ENCODE results near the gene TMEM181.
"Not testable (repeated sequence)": the region's sequence is repeated elsewhere in the genome, so short reads cannot be mapped to it uniquely, and the experiment has no call there.

Gene TMEM181

GRCh38 chr6:158667360-158667981, 107.6 kb downstream of the TMEM181 start:
- H3K27ac ChIP-seq (replicated peaks): peak overlapping the region; percentile 45
- peak in 1 of 2 experiments; percentile 25 for DNase-seq (ENCODE audit: low read depth in 1 of 2, low spot score in 1 of 2)
- H3K4me3 ChIP-seq (replicated peaks; ENCODE audit: insufficient read depth, low read length): no peak overlapping the region
- peaks cover 45% of the 10 kb centered on the region for H3K27me3 ChIP-seq (ENCODE audit: insufficient read depth, poor library complexity, severe bottlenecking)
- TF ChIP-seq SPI1 (IDR thresholded peaks at IDR 0.05; ENCODE audit: borderline replicate concordance, low read depth): peak; percentile 78
- TF ChIP-seq POLR2AphosphoS5 (IDR thresholded peaks at IDR 0.05; ENCODE audit: low read depth): no peak
- TF ChIP-seq REST (IDR thresholded peaks at IDR 0.05; ENCODE audit: insufficient replicate concordance, low read depth): no peak
- TF ChIP-seq CTCF (IDR thresholded peaks at IDR 0.05; ENCODE audit: insufficient read depth, low read length): no peak
- TF ChIP-seq GABPA (IDR thresholded peaks at IDR 0.05; ENCODE audit: low read depth): no peak; the same call in 1 of the 2 replicates

GRCh38 chr6:158668707-158669103, 108.8 kb downstream of the TMEM181 start:
- Histone ChIP-seq H3K27me3 (ENCODE audit: insufficient read depth, poor library complexity, severe bottlenecking) (peaks cover 32% of the 10 kb centered on the region), H3K4me3 (replicated peaks; ENCODE audit: insufficient read depth, low read length) (no peak overlapping the region), H3K27ac (replicated peaks) (no peak overlapping the region)
- no peak for DNase-seq (ENCODE audit: low read depth in 1 of 2, low spot score in 1 of 2)
- TF ChIP-seq POLR2AphosphoS5 (IDR thresholded peaks at IDR 0.05; ENCODE audit: low read depth) (no peak), GABPA (IDR thresholded peaks at IDR 0.05; ENCODE audit: low read depth) (no peak), CTCF (IDR thresholded peaks at IDR 0.05; ENCODE audit: insufficient read depth, low read length) (no peak), REST (IDR thresholded peaks at IDR 0.05; ENCODE audit: insufficient replicate concordance, low read depth) (no peak), SPI1 (IDR thresholded peaks at IDR 0.05; ENCODE audit: borderline replicate concordance, low read depth) (no peak)

- Histone ChIP-seq H3K4me3 (replicated peaks; ENCODE audit: insufficient read depth, low read length) (no peak overlapping the region), H3K27me3 (ENCODE audit: insufficient read depth, poor library complexity, severe bottlenecking) (peaks cover 25% of the 10 kb centered on the region), H3K27ac (replicated peaks) (no peak overlapping the region)
- TF ChIP-seq CTCF (IDR thresholded peaks at IDR 0.05; ENCODE audit: insufficient read depth, low read length): no peak
- TF ChIP-seq GABPA (IDR thresholded peaks at IDR 0.05; ENCODE audit: low read depth): no peak
- no peak for TF ChIP-seq SPI1 (IDR thresholded peaks at IDR 0.05; ENCODE audit: borderline replicate concordance, low read depth)
- TF ChIP-seq REST (IDR thresholded peaks at IDR 0.05; ENCODE audit: insufficient replicate concordance, low read depth): no peak
- TF ChIP-seq POLR2AphosphoS5 (IDR thresholded peaks at IDR 0.05; ENCODE audit: low read depth): no peak
- no peak for DNase-seq (ENCODE audit: low read depth in 1 of 2, low spot score in 1 of 2)
Measured at GRCh38 chr6:158669145-158670035, 109.5 kb downstream of the TMEM181 start.

- H3K27ac ChIP-seq (replicated peaks); H3K4me3 ChIP-seq (replicated peaks; ENCODE audit: insufficient read depth, low read length); DNase-seq (ENCODE audit: low read depth in 1 of 2, low spot score in 1 of 2): not testable (repeated sequence)
- H3K27me3 ChIP-seq (ENCODE audit: insufficient read depth, poor library complexity, severe bottlenecking): peaks cover 19% of the 10 kb centered on the region
Measured at GRCh38 chr6:158672119-158672518, 112.2 kb downstream of the TMEM181 start.

Measured in HL-60 (cell line).